SK-N-SH treated with all-trans-retinoic acid at 6 μM for 48 hours (cell line): Measurements from ENCODE around the gene ARHGEF2.
"Not testable (repeated sequence)": the region's sequence is repeated elsewhere in the genome, so short reads cannot be mapped to it uniquely, and the experiment has no call there.

ENCODE experiments used
- ATAC-seq: fragments of 200-7000 bp; cut with Tn5 transposase; 3 replicates; pipeline ENCODE4 v1.9.1; 2020; ENCODE audit warnings: mild to moderate bottlenecking, moderate library complexity
- ARNTL ChIP-seq: fragments of 450-650 bp; formaldehyde crosslinking; IDR thresholded peaks from 2 replicates; pipeline ENCODE4 v1.5.0; 2020; ENCODE audit warnings: low read depth, mild to moderate bottlenecking, moderate library complexity, borderline replicate concordance
- BACH2 ChIP-seq: fragments of 250-450 bp; sonication (Bioruptor Pico); IDR thresholded peaks from 2 replicates; pipeline ENCODE4 v1.9.0; 2021; ENCODE audit warnings: mild to moderate bottlenecking, borderline replicate concordance
- CSDC2 ChIP-seq: fragments of 250-450 bp; sonication (Bioruptor Pico); IDR thresholded peaks from 2 replicates; pipeline ENCODE4 v1.5.0; 2020; ENCODE audit warnings: mild to moderate bottlenecking, moderate library complexity
- ESRRG ChIP-seq: fragments of 250-450 bp; sonication (Bioruptor Pico); IDR thresholded peaks from 2 replicates; pipeline ENCODE4 v1.6.1; 2021; ENCODE audit warnings: mild to moderate bottlenecking
- GLIS3 ChIP-seq: fragments of 250-450 bp; sonication (Bioruptor Pico); IDR thresholded peaks from 2 replicates; pipeline ENCODE4 v1.5.0; 2020; ENCODE audit warnings: mild to moderate bottlenecking, moderate library complexity
- ISL1 ChIP-seq: fragments of 250-450 bp; sonication (Bioruptor Pico); IDR thresholded peaks from 2 replicates; pipeline ENCODE4 v2.1.2; 2022; ENCODE audit warnings: mild to moderate bottlenecking, moderate library complexity
- OSR1 ChIP-seq: fragments of 250-450 bp; sonication (Bioruptor Pico); IDR thresholded peaks from 2 replicates; pipeline ENCODE4 v1.8.0; 2022; ENCODE audit warnings: moderate library complexity, mild to moderate bottlenecking, inconsistent platforms
- POU6F1 ChIP-seq: fragments of 250-450 bp; sonication (Bioruptor Pico); IDR thresholded peaks from 2 replicates; pipeline ENCODE4 v1.8.0; 2021; ENCODE audit warnings: low read depth, mild to moderate bottlenecking, moderate library complexity, borderline replicate concordance
- PPARA ChIP-seq: fragments of 250-450 bp; sonication (Bioruptor Pico); IDR thresholded peaks from 2 replicates; pipeline ENCODE4 v1.5.0; 2020; ENCODE audit warnings: mild to moderate bottlenecking, borderline replicate concordance
- RARB ChIP-seq: fragments of 250-450 bp; sonication (Bioruptor Pico); IDR thresholded peaks from 2 replicates; pipeline ENCODE4 v1.8.0; 2021; ENCODE audit warnings: mild to moderate bottlenecking, moderate library complexity
- SNAI2 ChIP-seq: fragments of 250-450 bp; sonication (Bioruptor Pico); IDR thresholded peaks from 2 replicates; pipeline ENCODE4 v1.5.0; 2020; ENCODE audit warnings: mild to moderate bottlenecking, moderate library complexity
- TCF4 ChIP-seq: fragments of 250-450 bp; sonication (Bioruptor Pico); IDR thresholded peaks from 2 replicates; pipeline ENCODE4 v1.8.0; 2021; ENCODE audit warnings: mild to moderate bottlenecking, moderate library complexity, borderline replicate concordance
- TOX ChIP-seq: fragments of 250-450 bp; sonication (Bioruptor Pico); IDR thresholded peaks from 2 replicates; pipeline ENCODE4 v1.8.0; 2021; ENCODE audit warnings: mild to moderate bottlenecking, moderate library complexity, borderline replicate concordance
- ZC3H10 ChIP-seq: fragments of 250-450 bp; sonication (Bioruptor Pico); IDR thresholded peaks from 2 replicates; pipeline ENCODE4 v1.5.1; 2021; ENCODE audit warnings: mild to moderate bottlenecking, moderate library complexity
- ZFP3 ChIP-seq: fragments of 250-450 bp; sonication (Bioruptor Pico); IDR thresholded peaks from 2 replicates; pipeline ENCODE4 v1.5.0; 2020; ENCODE audit warnings: mild to moderate bottlenecking, moderate library complexity
- ZFP30 ChIP-seq: fragments of 450-650 bp; formaldehyde crosslinking; IDR thresholded peaks from 2 replicates; pipeline ENCODE4 v1.5.0; 2022; ENCODE audit warnings: mild to moderate bottlenecking, moderate library complexity
- ZNF565 ChIP-seq: fragments of 450-650 bp; formaldehyde crosslinking; conservative IDR thresholded peaks from 2 replicates; pipeline ENCODE4 v1.5.0; 2020; ENCODE audit warnings: low read depth, mild to moderate bottlenecking, moderate library complexity
- ZNF70 ChIP-seq: fragments of 450-650 bp; formaldehyde crosslinking; IDR thresholded peaks from 2 replicates; pipeline ENCODE4 v1.5.0; 2020; ENCODE audit warnings: mild to moderate bottlenecking, moderate library complexity
- ZNF8 ChIP-seq: fragments of 450-650 bp; formaldehyde crosslinking; IDR thresholded peaks from 2 replicates; pipeline ENCODE4 v1.5.0; 2020; ENCODE audit warnings: mild to moderate bottlenecking, moderate library complexity
- TF ChIP-seq, protein P1 (sequence below): fragments of 250-450 bp; sonication (Bioruptor Pico); IDR thresholded peaks from 2 replicates; pipeline ENCODE4 v1.5.0; 2020; ENCODE audit warnings: mild to moderate bottlenecking, moderate library complexity
- TF ChIP-seq, protein P2 (sequence below): fragments of 250-450 bp; sonication (Bioruptor Pico); IDR thresholded peaks from 2 replicates; pipeline ENCODE4 v1.8.0; 2020; ENCODE audit warnings: mild to moderate bottlenecking, moderate library complexity, borderline replicate concordance

Gene ARHGEF2

GRCh38 chr1:155989242-155990004 is 11.1 kb upstream of the ARHGEF2 start:
- TF ChIP-seq ZFP30 (CRISPR knock-in tag) (no peak), RARB (no peak), POU6F1 (CRISPR knock-in tag) (no peak), SNAI2 (CRISPR knock-in tag) (no peak), ISL1 (CRISPR knock-in tag) (no peak), ZC3H10 (no peak), OSR1 (no peak), ZFP3 (CRISPR knock-in tag) (no peak), ARNTL (CRISPR knock-in tag) (no peak), ESRRG (CRISPR knock-in tag) (no peak), ZNF8 (no peak), GLIS3 (CRISPR knock-in tag) (no peak)
- TF ChIP-seq, protein P1, sequence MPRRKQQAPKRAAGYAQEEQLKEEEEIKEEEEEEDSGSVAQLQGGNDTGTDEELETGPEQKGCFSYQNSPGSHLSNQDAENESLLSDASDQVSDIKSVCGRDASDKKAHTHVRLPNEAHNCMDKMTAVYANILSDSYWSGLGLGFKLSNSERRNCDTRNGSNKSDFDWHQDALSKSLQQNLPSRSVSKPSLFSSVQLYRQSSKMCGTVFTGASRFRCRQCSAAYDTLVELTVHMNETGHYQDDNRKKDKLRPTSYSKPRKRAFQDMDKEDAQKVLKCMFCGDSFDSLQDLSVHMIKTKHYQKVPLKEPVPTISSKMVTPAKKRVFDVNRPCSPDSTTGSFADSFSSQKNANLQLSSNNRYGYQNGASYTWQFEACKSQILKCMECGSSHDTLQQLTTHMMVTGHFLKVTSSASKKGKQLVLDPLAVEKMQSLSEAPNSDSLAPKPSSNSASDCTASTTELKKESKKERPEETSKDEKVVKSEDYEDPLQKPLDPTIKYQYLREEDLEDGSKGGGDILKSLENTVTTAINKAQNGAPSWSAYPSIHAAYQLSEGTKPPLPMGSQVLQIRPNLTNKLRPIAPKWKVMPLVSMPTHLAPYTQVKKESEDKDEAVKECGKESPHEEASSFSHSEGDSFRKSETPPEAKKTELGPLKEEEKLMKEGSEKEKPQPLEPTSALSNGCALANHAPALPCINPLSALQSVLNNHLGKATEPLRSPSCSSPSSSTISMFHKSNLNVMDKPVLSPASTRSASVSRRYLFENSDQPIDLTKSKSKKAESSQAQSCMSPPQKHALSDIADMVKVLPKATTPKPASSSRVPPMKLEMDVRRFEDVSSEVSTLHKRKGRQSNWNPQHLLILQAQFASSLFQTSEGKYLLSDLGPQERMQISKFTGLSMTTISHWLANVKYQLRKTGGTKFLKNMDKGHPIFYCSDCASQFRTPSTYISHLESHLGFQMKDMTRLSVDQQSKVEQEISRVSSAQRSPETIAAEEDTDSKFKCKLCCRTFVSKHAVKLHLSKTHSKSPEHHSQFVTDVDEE (CRISPR knock-in tag), result no peak
- ATAC-seq, result peak; percentile 97

DNA sequence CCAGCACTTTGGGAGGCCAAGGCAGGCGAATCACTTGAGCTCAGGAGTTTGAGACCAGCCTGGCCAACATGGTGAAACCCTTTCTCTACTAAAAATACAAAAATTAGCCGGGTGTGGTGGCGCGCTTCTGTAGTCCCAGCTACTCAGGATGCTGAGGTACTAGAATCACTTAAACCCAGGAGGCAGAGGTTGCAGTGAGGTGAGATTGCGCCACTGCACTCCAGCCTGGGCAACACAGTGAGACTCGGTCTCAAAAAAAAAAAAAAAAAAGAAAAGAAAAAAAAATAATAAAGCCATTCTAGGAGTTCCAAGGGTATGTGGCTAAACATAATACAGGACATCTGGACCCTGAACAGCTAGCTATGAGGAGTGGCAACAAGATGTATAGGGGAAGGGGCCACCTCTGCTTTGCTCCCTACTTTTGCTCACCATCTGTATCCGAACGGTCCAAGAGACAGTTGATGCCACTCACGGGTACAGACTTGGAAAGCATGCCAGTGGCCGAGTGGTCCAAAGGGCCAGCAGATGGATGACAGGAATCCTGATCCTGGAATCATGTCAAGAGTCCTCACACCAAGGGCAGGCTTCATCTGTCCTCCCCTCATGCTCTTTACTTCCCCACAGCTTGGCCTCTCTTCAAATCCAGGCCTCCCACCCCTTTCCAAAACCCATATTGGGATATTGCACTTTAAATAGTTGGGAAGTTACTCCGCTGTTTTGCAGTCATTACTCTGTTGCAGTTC is 6.7 kb upstream of the ARHGEF2 start:
- not testable (repeated sequence) for ATAC-seq

DNA sequence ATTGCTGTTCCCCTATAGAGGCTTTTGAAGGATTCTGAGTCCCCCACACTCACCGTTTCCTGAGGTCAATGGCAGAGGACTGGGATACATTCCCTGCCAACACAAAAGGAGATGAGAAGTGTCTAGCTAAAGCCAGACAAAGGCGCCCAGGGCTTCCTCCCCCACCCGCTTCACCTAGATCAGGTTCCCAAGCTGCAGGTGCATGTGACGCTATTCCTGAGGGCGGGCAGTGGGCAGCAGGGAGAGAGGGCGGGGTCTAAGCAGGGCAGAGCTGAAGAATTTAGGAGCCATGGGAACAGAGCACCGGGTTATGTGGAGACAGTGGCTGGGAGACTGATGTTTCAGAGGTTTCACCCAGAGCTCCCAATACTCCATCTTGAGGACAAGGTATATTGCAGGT is 6.0 kb upstream of the ARHGEF2 start:
- TF ChIP-seq POU6F1 (CRISPR knock-in tag) (no peak), ZFP30 (CRISPR knock-in tag) (no peak), TCF4 (CRISPR knock-in tag) (no peak), ZNF70 (CRISPR knock-in tag) (no peak), ZNF565 (no peak), PPARA (no peak)
- ATAC-seq, result no peak

DNA sequence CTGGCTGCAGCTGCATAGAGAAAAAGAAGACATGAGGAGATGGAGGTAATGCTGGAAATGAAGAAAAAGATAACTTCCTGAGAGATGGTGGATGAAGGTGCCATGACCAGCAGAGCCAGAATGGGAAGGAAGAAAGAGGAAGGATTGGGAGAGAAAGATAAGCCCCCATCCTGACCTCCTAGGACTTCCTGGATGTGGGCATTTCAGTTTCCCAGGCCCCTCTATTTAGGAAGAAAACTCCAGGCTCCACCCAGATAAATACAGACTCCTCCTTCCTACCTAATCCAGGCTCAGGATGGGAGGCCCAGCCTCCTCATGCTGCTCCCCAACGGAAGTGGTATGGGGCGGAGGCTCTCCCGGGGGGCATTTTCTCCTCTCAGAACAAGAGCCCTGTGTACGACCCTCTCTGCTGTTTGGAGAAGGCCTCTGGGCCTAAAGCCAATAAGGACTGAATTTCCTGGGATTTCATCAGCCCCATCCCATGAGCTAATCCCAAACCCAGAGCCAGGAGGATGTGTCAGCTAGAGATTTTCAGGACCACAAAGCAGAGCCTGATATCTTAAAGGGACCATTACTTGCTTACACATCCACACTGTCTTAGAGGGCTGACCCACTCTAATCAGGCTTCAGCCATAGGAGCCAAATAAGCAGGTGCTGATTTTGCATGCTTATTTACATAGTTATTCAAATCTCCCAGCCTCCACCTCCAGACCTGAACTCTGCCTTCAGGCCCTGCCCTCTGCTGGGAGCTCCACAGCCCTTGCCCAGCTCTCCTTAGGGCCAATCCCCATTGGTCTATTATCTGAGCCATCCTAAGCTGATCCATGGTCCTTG is 5.1 kb upstream of the ARHGEF2 start:
- ATAC-seq, result peak; percentile 53
- TF ChIP-seq SNAI2 (CRISPR knock-in tag) (no peak), RARB (no peak), GLIS3 (CRISPR knock-in tag) (no peak), TCF4 (CRISPR knock-in tag) (no peak), TOX (CRISPR knock-in tag) (no peak), ISL1 (CRISPR knock-in tag) (no peak), ESRRG (CRISPR knock-in tag) (no peak), BACH2 (CRISPR knock-in tag) (no peak), ZNF565 (no peak), CSDC2 (CRISPR knock-in tag) (no peak), OSR1 (no peak), ZFP30 (CRISPR knock-in tag) (no peak)
- TF ChIP-seq, protein P2, sequence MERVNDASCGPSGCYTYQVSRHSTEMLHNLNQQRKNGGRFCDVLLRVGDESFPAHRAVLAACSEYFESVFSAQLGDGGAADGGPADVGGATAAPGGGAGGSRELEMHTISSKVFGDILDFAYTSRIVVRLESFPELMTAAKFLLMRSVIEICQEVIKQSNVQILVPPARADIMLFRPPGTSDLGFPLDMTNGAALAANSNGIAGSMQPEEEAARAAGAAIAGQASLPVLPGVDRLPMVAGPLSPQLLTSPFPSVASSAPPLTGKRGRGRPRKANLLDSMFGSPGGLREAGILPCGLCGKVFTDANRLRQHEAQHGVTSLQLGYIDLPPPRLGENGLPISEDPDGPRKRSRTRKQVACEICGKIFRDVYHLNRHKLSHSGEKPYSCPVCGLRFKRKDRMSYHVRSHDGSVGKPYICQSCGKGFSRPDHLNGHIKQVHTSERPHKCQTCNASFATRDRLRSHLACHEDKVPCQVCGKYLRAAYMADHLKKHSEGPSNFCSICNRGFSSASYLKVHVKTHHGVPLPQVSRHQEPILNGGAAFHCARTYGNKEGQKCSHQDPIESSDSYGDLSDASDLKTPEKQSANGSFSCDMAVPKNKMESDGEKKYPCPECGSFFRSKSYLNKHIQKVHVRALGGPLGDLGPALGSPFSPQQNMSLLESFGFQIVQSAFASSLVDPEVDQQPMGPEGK, result no peak
- TF ChIP-seq, protein P1 (CRISPR knock-in tag), result no peak
